IMR-90 (cell line): ENCODE results near the gene ZCCHC3. TPM values are rescaled to one million over a fixed set of nuclear protein-coding genes. Genes with fewer than 3 reads are reported as not detected.

ENCODE experiments used
- ATAC-seq: fragments of 200-7000 bp; cut with Tn5 transposase; 2 replicates; pipeline ENCODE4 v1.9.1; 2020; ENCODE audit warnings: low read depth, mild to moderate bottlenecking, moderate library complexity
- BruUV-seq: library from RNA; stranded (reverse); fragments of 400-500 nt; replicated peaks from 2 replicates; lab custom pipeline; 2021; lab: Mats Ljungman, UMichigan
- CTCF ChIA-PET: fragments of 300-600 bp; formaldehyde crosslinking; extraction: SDS; loops from one replicate; lab custom pipeline; 2021; ENCODE audit warnings: antibody characterized with exemption; lab: Yijun Ruan, JAX
- POLR2A ChIA-PET: fragments of 300-600 bp; sonication (Branson Sonifier 250); formaldehyde crosslinking; loops from one replicate; lab custom pipeline; 2022; ENCODE audit warnings: antibody characterized with exemption; ENCODE audit not compliant: unreplicated experiment; lab: Charles Lee
- DNase-seq: peaks from one replicate; pipeline ENCODE4 v3.0.0; 2013
- H2AFZ ChIP-seq: replicated peaks from 2 replicates; pipeline ENCODE3; 2013; ENCODE audit warnings: low read length, mild to moderate bottlenecking; ENCODE audit not compliant: poor library complexity
- H2AK5ac ChIP-seq: 2 replicates; pipeline ENCODE4 v1.6.1; 2013; ENCODE audit warnings: low read depth, low read length, inconsistent platforms
- H2AK9ac ChIP-seq: replicated peaks from 2 replicates; pipeline ENCODE3; 2013; ENCODE audit warnings: mild to moderate bottlenecking, low read depth, low read length, moderate library complexity; ENCODE audit not compliant: poor library complexity
- H2BK120ac ChIP-seq: 2 replicates; pipeline ENCODE4 v1.6.1; 2013; ENCODE audit warnings: low read depth, low read length, inconsistent platforms
- H2BK15ac ChIP-seq: 3 replicates; pipeline ENCODE4 v1.6.1; 2013; ENCODE audit warnings: low read depth, low read length, inconsistent platforms
- H2BK20ac ChIP-seq: 2 replicates; pipeline ENCODE4 v1.6.1; 2013; ENCODE audit warnings: low read depth, mild to moderate bottlenecking, inconsistent platforms, low read length, moderate library complexity
- H2BK5ac ChIP-seq: 2 replicates; pipeline ENCODE4 v1.6.1; 2013; ENCODE audit warnings: mild to moderate bottlenecking, low read depth, low read length, inconsistent platforms; ENCODE audit not compliant: poor library complexity, severe bottlenecking
- H3K14ac ChIP-seq: replicated peaks from 2 replicates; pipeline ENCODE4 v1.6.1; 2013; ENCODE audit warnings: low read depth, low read length, inconsistent platforms
- H3K18ac ChIP-seq: 2 replicates; pipeline ENCODE4 v1.6.1; 2013; ENCODE audit warnings: low read depth, low read length, control low read depth
- H3K23ac ChIP-seq: 2 replicates; pipeline ENCODE4 v1.6.1; 2013; ENCODE audit warnings: low read depth, low read length, inconsistent platforms
- H3K27ac ChIP-seq: 2 replicates; pipeline ENCODE4 v1.5.1; 2013; ENCODE audit warnings: mild to moderate bottlenecking, control low read depth, low read length; ENCODE audit not compliant: insufficient read depth
- H3K27me3 ChIP-seq: 2 replicates; pipeline ENCODE4 v1.6.1; 2013; ENCODE audit warnings: low read length; ENCODE audit not compliant: control insufficient read depth, insufficient read depth
- H3K36me3 ChIP-seq: 2 replicates; pipeline ENCODE4 v1.6.1; 2013; ENCODE audit warnings: low read length, mixed read lengths; ENCODE audit not compliant: control insufficient read depth, insufficient read depth
- H3K4ac ChIP-seq: 2 replicates; pipeline ENCODE4 v1.6.1; 2013; ENCODE audit warnings: low read depth, low read length, inconsistent platforms
- H3K4me1 ChIP-seq: 2 replicates; pipeline ENCODE4 v1.6.1; 2013; ENCODE audit warnings: low read length, mixed read lengths; ENCODE audit not compliant: control insufficient read depth, insufficient read depth
- H3K4me2 ChIP-seq: 2 replicates; pipeline ENCODE4 v1.6.1; 2013; ENCODE audit warnings: low read depth, mild to moderate bottlenecking, control low read depth, low read length, moderate library complexity
- H3K4me3 ChIP-seq: 2 replicates; pipeline ENCODE4 v1.5.1; 2013; ENCODE audit warnings: low read depth, mild to moderate bottlenecking, control low read depth, low read length, moderate library complexity; ENCODE audit not compliant: insufficient read depth
- H3K56ac ChIP-seq: 2 replicates; pipeline ENCODE4 v1.6.1; 2013; ENCODE audit warnings: low read length, inconsistent platforms; ENCODE audit not compliant: insufficient read depth; ENCODE audit errors: extremely low read depth
- H3K79me1 ChIP-seq, 2 experiments: 2 replicates each; pipeline ENCODE4 v1.6.1; 2013; ENCODE audit warnings: low read length in 2 of 2, inconsistent platforms in 1 of 2, low read depth in 1 of 2
- H3K9ac ChIP-seq: 2 replicates; pipeline ENCODE4 v1.6.1; 2013; ENCODE audit warnings: low read depth, low read length, control low read depth
- H3K9me1 ChIP-seq: 2 replicates; pipeline ENCODE4 v1.6.1; 2013; ENCODE audit warnings: low read length, inconsistent platforms; ENCODE audit not compliant: insufficient read depth
- H3K9me3 ChIP-seq: 2 replicates; pipeline ENCODE4 v1.6.1; 2013; ENCODE audit warnings: low read length; ENCODE audit not compliant: control insufficient read depth, insufficient read depth
- H4K20me1 ChIP-seq: 2 replicates; pipeline ENCODE4 v1.6.1; 2013; ENCODE audit warnings: low read length, inconsistent platforms; ENCODE audit not compliant: insufficient read depth
- H4K5ac ChIP-seq: 2 replicates; pipeline ENCODE4 v1.6.1; 2013; ENCODE audit warnings: mild to moderate bottlenecking, low read depth, low read length, control low read depth
- H4K8ac ChIP-seq, 2 experiments: 2 replicates each; pipeline ENCODE4 v1.6.1; 2013; ENCODE audit warnings: low read depth in 2 of 2, low read length in 2 of 2, control low read depth in 1 of 2, inconsistent platforms in 1 of 2
- H4K91ac ChIP-seq: 2 replicates; pipeline ENCODE4 v1.6.1; 2013; ENCODE audit warnings: low read depth, low read length, inconsistent platforms; ENCODE audit not compliant: insufficient read depth
- BHLHE40 ChIP-seq: fragments of 150-350 bp; IDR thresholded peaks from 2 replicates; pipeline ENCODE4 v1.6.1; 2016; ENCODE audit warnings: mild to moderate bottlenecking, low read depth, low read length
- CEBPB ChIP-seq: IDR thresholded peaks from 2 replicates; pipeline ENCODE4 v1.6.1; 2012; ENCODE audit warnings: low read depth, low read length, improper control_type of control experiment
- CHD1 ChIP-seq: IDR thresholded peaks from 2 replicates; pipeline ENCODE4 v1.6.1; 2012; ENCODE audit warnings: low read depth, low read length, improper control_type of control experiment
- CTCF ChIP-seq: conservative IDR thresholded peaks from 2 replicates; pipeline ENCODE4 v1.5.1; 2012; ENCODE audit warnings: mild to moderate bottlenecking, low read depth, low read length, improper control_type of control experiment
- ELK1 ChIP-seq: fragments of 150-350 bp; IDR thresholded peaks from 2 replicates; pipeline ENCODE4 v1.6.1; 2016; ENCODE audit warnings: low read depth, mild to moderate bottlenecking, low read length, moderate library complexity, borderline replicate concordance
- FOS ChIP-seq: fragments of 150-350 bp; IDR thresholded peaks from 2 replicates; pipeline ENCODE4 v1.6.1; 2016; ENCODE audit warnings: low read depth, low read length
- MAFK ChIP-seq: IDR thresholded peaks from 2 replicates; pipeline ENCODE4 v1.6.1; 2012; ENCODE audit warnings: low read depth, low read length, improper control_type of control experiment
- MAZ ChIP-seq: IDR thresholded peaks from 2 replicates; pipeline ENCODE4 v1.6.1; 2012; ENCODE audit warnings: low read depth, mild to moderate bottlenecking, low read length, improper control_type of control experiment, moderate library complexity, borderline replicate concordance
- MXI1 ChIP-seq: IDR thresholded peaks from 2 replicates; pipeline ENCODE4 v1.6.1; 2012; ENCODE audit warnings: low read depth, mild to moderate bottlenecking, low read length, moderate library complexity, borderline replicate concordance
- NFE2L2 ChIP-seq: fragments of 150-350 bp; IDR thresholded peaks from 2 replicates; pipeline ENCODE4 v1.6.1; 2016; ENCODE audit warnings: low read depth, mild to moderate bottlenecking, low read length
- POLR2A ChIP-seq: IDR thresholded peaks from 2 replicates; pipeline ENCODE4 v1.6.1; 2012; ENCODE audit warnings: mild to moderate bottlenecking, low read depth, low read length
- RAD21 ChIP-seq: IDR thresholded peaks from 2 replicates; pipeline ENCODE4 v1.6.1; 2012; ENCODE audit warnings: low read length, improper control_type of control experiment
- RCOR1 ChIP-seq: IDR thresholded peaks from 2 replicates; pipeline ENCODE4 v1.6.1; 2012; ENCODE audit warnings: mild to moderate bottlenecking, low read length, improper control_type of control experiment; ENCODE audit not compliant: insufficient replicate concordance
- RFX5 ChIP-seq: IDR thresholded peaks from 2 replicates; pipeline ENCODE4 v1.8.0; 2012; ENCODE audit warnings: low read depth, mild to moderate bottlenecking, low read length, moderate library complexity
- SMC3 ChIP-seq: fragments of 150-350 bp; IDR thresholded peaks from 2 replicates; pipeline ENCODE4 v1.6.1; 2016; ENCODE audit warnings: low read depth, mild to moderate bottlenecking, antibody characterized with exemption, low read length, moderate library complexity
- USF2 ChIP-seq: fragments of 150-350 bp; IDR thresholded peaks from 2 replicates; pipeline ENCODE4 v1.6.1; 2017; ENCODE audit warnings: mild to moderate bottlenecking, antibody characterized with exemption, low read length, low read depth
- dilution Hi-C: fragments of 300-500 bp; cut with HindIII; formaldehyde crosslinking; loops from one replicate; pipeline ENCODE4 v1.14.3; 2018; ENCODE audit warnings: low sequenced_read_pairs; ENCODE audit not compliant: unreplicated experiment
- in situ Hi-C: fragments of 300-500 bp; cut with MboI; formaldehyde crosslinking; loops from 3 replicates; pipeline ENCODE4 v1.14.3; 2019; ENCODE audit warnings: low sequenced_read_pairs, inconsistent platforms, mixed read lengths
- intact Hi-C: fragments of 100-400 bp; cut with micrococcal nuclease; formaldehyde crosslinking; loops from 2 replicates; pipeline ENCODE4 v1.10.0; 2022
- polyA plus RNA-seq, 3 experiments: library from polyadenylated mRNA; depleted of rRNA; stranded (reverse); fragments of >200 nt; gene quantifications; 2 replicates each; pipeline ENCODE4 v1.2.3, GENCODE V29; 2012; ENCODE audit warnings: low replicate concordance in 1 of 3
- total RNA-seq: library from RNA; depleted of rRNA; stranded (reverse); fragments of >200 nt; gene quantifications from 2 replicates; pipeline ENCODE4 v1.2.3, GENCODE V29; 2012

ZCCHC3 gene
- total and polyA plus RNA-seq, 2 of the 4 experiments (the other 2 are of a cell fraction): 8.2 to 10.9 TPM

GRCh38 chr20:272718-273117, 24.7 kb upstream of the ZCCHC3 start:
- H3K79me1 ChIP-seq: no peaks in the 10 kb centered on the region
- no peak overlapping the region for H2BK20ac ChIP-seq
- no peak overlapping the region for H3K4me3 ChIP-seq
- no peaks in the 10 kb centered on the region; the same call in 1 of the 2 replicates for H3K9me1 ChIP-seq
- peaks cover 22% of the 10 kb centered on the region for H3K36me3 ChIP-seq
- H3K4ac ChIP-seq: no peak overlapping the region
- no peaks in the 10 kb centered on the region for H3K4me1 ChIP-seq
- H3K14ac ChIP-seq: no peak overlapping the region
- H4K20me1 ChIP-seq: no peaks in the 10 kb centered on the region
- H4K8ac ChIP-seq: no peak overlapping the region
- no TSS peak for BruUV-seq
- no peak overlapping the region for H3K56ac ChIP-seq
- POLR2A ChIA-PET: no interaction called here
- ATAC-seq (no peak), DNase-seq (no peak)
- H2BK15ac ChIP-seq: no peak overlapping the region
- no peak overlapping the region for H3K9ac ChIP-seq
- CTCF ChIA-PET: no interaction called here
- no peak overlapping the region for H2AK5ac ChIP-seq
- no peak overlapping the region for H3K27ac ChIP-seq
- TF ChIP-seq CEBPB (no peak), MAFK (no peak), MAZ (no peak), CHD1 (no peak), USF2 (no peak), BHLHE40 (no peak), RCOR1 (no peak), SMC3 (no peak), POLR2A (no peak), RAD21 (no peak), FOS (no peak), MXI1 (no peak), ELK1 (no peak), NFE2L2 (no peak), CTCF (no peak), RFX5 (no peak)
- no peak overlapping the region for H2BK120ac ChIP-seq
- intact Hi-C loops: no loop called here
- no peaks in the 10 kb centered on the region for H3K27me3 ChIP-seq
- no peak overlapping the region for H4K5ac ChIP-seq
- no peak overlapping the region for H3K23ac ChIP-seq
- no peak overlapping the region for H2BK5ac ChIP-seq
- no peak overlapping the region for H2AFZ ChIP-seq
- dilution Hi-C loops: no loop called here
- no peak overlapping the region for H2AK9ac ChIP-seq
- H3K9me3 ChIP-seq: no peaks in the 10 kb centered on the region
- no peak overlapping the region for H3K4me2 ChIP-seq
- no peak overlapping the region for H4K91ac ChIP-seq
- H3K18ac ChIP-seq: no peak overlapping the region
- in situ Hi-C loops: no loop called here
